K562 (cell line): ENCODE measurements around the gene CAPRIN1. TPM values are rescaled to one million over a fixed set of nuclear protein-coding genes. Genes with fewer than 3 reads are reported as not detected.

Experiments used
- ATAC-seq: fragments of 200-7000 bp; cut with Tn5 transposase; 3 replicates; pipeline ENCODE4 v1.9.1; 2020; ENCODE audit warnings: moderate library complexity
- BruUV-seq: library from RNA; stranded (reverse); fragments of 400-500 nt; replicated peaks from 2 replicates; lab custom pipeline; 2021; lab: Mats Ljungman, UMichigan
- CTCF ChIA-PET: fragments of 300-600 bp; formaldehyde crosslinking; extraction: SDS; loops from one replicate; lab custom pipeline; 2021; ENCODE audit warnings: low intra/inter-chr PET ratio; lab: Yijun Ruan, JAX
- POLR2A ChIA-PET: fragments of 300-600, 350-650 bp; sonication (Branson Sonifier 250); formaldehyde crosslinking; extraction: SDS; loops from one replicate; lab custom pipeline; 2021; ENCODE audit warnings: antibody characterized with exemption, inconsistent platforms; lab: Yijun Ruan, JAX
- DNase-seq, 4 experiments: peaks; one replicate each; pipeline versions ENCODE4 v3.0.0 to v3.0.0-alpha.2; 2011 to 2018; ENCODE audit warnings: low spot score in 3 of 4, mixed read lengths in 3 of 4; ENCODE audit errors: extremely low read depth in 1 of 4
- FAIRE-seq: peaks from 2 replicates; lab custom pipeline; 2011; peaks lifted over from hg19 to GRCh38; lab: Jason Lieb, UNC
- H2AFZ ChIP-seq: 2 replicates; pipeline ENCODE4 v1.6.0; 2011; ENCODE audit warnings: low read depth, low read length, control low read depth, inconsistent platforms
- H3K27ac ChIP-seq: fragments of 200-600 bp; 3 replicates; pipeline ENCODE4 v1.8.0; 2011; ENCODE audit warnings: low read depth, mild to moderate bottlenecking, control low read depth, inconsistent platforms, low read length, moderate library complexity, mixed read lengths; ENCODE audit errors: extremely low read depth
- H3K27me3 ChIP-seq, 2 experiments: fragments of 300-600 bp in 1 of 2; 2 replicates in 1 of 2; 3 replicates in 1 of 2; pipeline versions ENCODE4 v1.6.0 to v1.8.0; 2011; ENCODE audit warnings: inconsistent platforms in 2 of 2, low read length in 2 of 2, mild to moderate bottlenecking in 1 of 2, mixed read lengths in 1 of 2, moderate library complexity in 1 of 2; ENCODE audit not compliant: control insufficient read depth in 2 of 2, insufficient read depth in 2 of 2
- H3K36me3 ChIP-seq: fragments of 300-600 bp; 3 replicates; pipeline ENCODE4 v1.8.0; 2011; ENCODE audit warnings: mild to moderate bottlenecking, low read length, inconsistent platforms; ENCODE audit not compliant: control insufficient read depth, insufficient read depth
- H3K4me1 ChIP-seq, 2 experiments: fragments of 200-600 bp in 1 of 2; replicated peaks in 1 of 2; 2 replicates in 1 of 2; 3 replicates in 1 of 2; pipeline versions ENCODE4 v1.5.1 to v1.8.0; 2011; ENCODE audit warnings: inconsistent platforms in 2 of 2, low read length in 2 of 2, mild to moderate bottlenecking in 1 of 2, mixed read lengths in 1 of 2, moderate library complexity in 1 of 2; ENCODE audit not compliant: control insufficient read depth in 2 of 2, insufficient read depth in 2 of 2
- H3K4me2 ChIP-seq: 2 replicates; pipeline ENCODE4 v1.6.1; 2011; ENCODE audit warnings: low read length, control low read depth, inconsistent platforms, mixed read lengths; ENCODE audit not compliant: insufficient read depth
- H3K4me3 ChIP-seq: fragments of 200-600 bp; sonication (generic), shearing (Covaris generic); 2 replicates; pipeline ENCODE4 v1.5.1; 2016; ENCODE audit warnings: control low read depth, inconsistent platforms
- H3K79me2 ChIP-seq: fragments of 200-600 bp; 3 replicates; pipeline ENCODE4 v1.8.0; 2011; ENCODE audit warnings: low read length, inconsistent platforms; ENCODE audit not compliant: control insufficient read depth, insufficient read depth
- H3K9ac ChIP-seq, 2 experiments: 2 replicates each; pipeline versions ENCODE4 v1.6.0 to v1.6.1; 2011; ENCODE audit warnings: low read depth in 2 of 2, low read length in 2 of 2, control low read depth in 1 of 2, inconsistent platforms in 1 of 2, mild to moderate bottlenecking in 1 of 2, mixed read lengths in 1 of 2; ENCODE audit not compliant: insufficient read depth in 1 of 2
- H3K9me1 ChIP-seq: one replicate; pipeline ENCODE4 v1.6.0; 2011; ENCODE audit warnings: inconsistent platforms, mild to moderate bottlenecking, low read length, moderate library complexity; ENCODE audit not compliant: control insufficient read depth, insufficient read depth
- H3K9me3 ChIP-seq: replicated peaks from 2 replicates; pipeline ENCODE4 v1.5.1; 2011; ENCODE audit warnings: low read depth, low read length, inconsistent platforms; ENCODE audit not compliant: control insufficient read depth, insufficient read depth
- H4K20me1 ChIP-seq: replicated peaks from 2 replicates; pipeline ENCODE4 v1.6.1; 2011; ENCODE audit warnings: low read length, inconsistent platforms, mixed read lengths; ENCODE audit not compliant: control insufficient read depth, insufficient read depth
- BACH1 ChIP-seq: fragments of 200-800 bp; sonication (Bioruptor generic); IDR thresholded peaks from 2 replicates; pipeline ENCODE4 v1.6.1; 2016; ENCODE audit warnings: missing genetic modification characterization, missing compliant biosample characterization
- HNRNPH1 ChIP-seq: fragments of 200-400 bp; formaldehyde crosslinking; optimal IDR thresholded peaks from 2 replicates; pipeline ENCODE3; 2017; ENCODE audit warnings: low read depth, mild to moderate bottlenecking, low read length, moderate library complexity
- KAT2B ChIP-seq: IDR thresholded peaks from one replicate; pipeline ENCODE4 v1.6.1; 2012; ENCODE audit warnings: low read depth, mild to moderate bottlenecking, control low read depth, inconsistent platforms, low read length, moderate library complexity
- SMARCB1 ChIP-seq: IDR thresholded peaks from 2 replicates; pipeline ENCODE4 v1.6.1; 2011; ENCODE audit warnings: improper control_type of control experiment, low read depth; ENCODE audit not compliant: insufficient read length
- SNRNP70 ChIP-seq: fragments of 200-400 bp; formaldehyde crosslinking; optimal IDR thresholded peaks from 2 replicates; pipeline ENCODE3; 2017; ENCODE audit warnings: low read depth, low read length
- STAT5A ChIP-seq: IDR thresholded peaks from 2 replicates; pipeline ENCODE4 v1.6.1; 2012; ENCODE audit warnings: low read length, inconsistent platforms, borderline replicate concordance
- TCF7L2 ChIP-seq: fragments of 150-350 bp; IDR thresholded peaks from 2 replicates; pipeline ENCODE4 v1.6.1; 2016; ENCODE audit warnings: low read depth, mild to moderate bottlenecking, low read length, moderate library complexity
- U2AF2 ChIP-seq: fragments of 200-400 bp; formaldehyde crosslinking; optimal IDR thresholded peaks from 2 replicates; pipeline ENCODE3; 2017; ENCODE audit warnings: low read depth, mild to moderate bottlenecking, low read length
- ZBTB7A ChIP-seq: IDR thresholded peaks from 2 replicates; pipeline ENCODE4 v1.6.1; 2011; ENCODE audit warnings: low read depth, mild to moderate bottlenecking, low read length, moderate library complexity, borderline replicate concordance; ENCODE audit not compliant: control insufficient read depth
- ZNF23 ChIP-seq: fragments of 250-450 bp; sonication (Bioruptor Pico); IDR thresholded peaks from 2 replicates; pipeline ENCODE4 v1.4.0; 2020; ENCODE audit warnings: mild to moderate bottlenecking
- ZNF518B ChIP-seq: fragments of 250-450 bp; sonication (Bioruptor Pico); IDR thresholded peaks from 2 replicates; pipeline ENCODE4 v1.5.0; 2021; ENCODE audit warnings: mild to moderate bottlenecking, moderate library complexity
- ZNF668 ChIP-seq: fragments of 250-450 bp; sonication (Bioruptor Pico); IDR thresholded peaks from 2 replicates; pipeline ENCODE4 v1.8.0; 2022; ENCODE audit warnings: mild to moderate bottlenecking, inconsistent platforms
- WGBS: fragments of 100-300 bp; shearing (Covaris generic); methylation state at CpG from one replicate; pipeline ENCODE4 v1.1.6; 2016; ENCODE audit warnings: low coverage, mixed read lengths; ENCODE audit not compliant: insufficient coverage; ENCODE audit errors: missing lambda C conversion rate; 5-methylcytosine and 5-hydroxymethylcytosine counted together
- in situ Hi-C: fragments of 300-500 bp; cut with MboI; formaldehyde crosslinking; loops from 4 replicates; pipeline ENCODE4 v1.15.0; 2018; ENCODE audit warnings: inconsistent platforms, mixed read lengths
- intact Hi-C: fragments of 100-400 bp; cut with micrococcal nuclease; formaldehyde crosslinking; loops from 2 replicates; pipeline ENCODE4 v1.14.2; 2022
- polyA plus RNA-seq, 8 experiments: library from polyadenylated mRNA; depleted of rRNA in 4 of 8; stranded (reverse) in 5 of 8; unstranded in 3 of 8; fragments of >200 nt; fragmentation: Nextera tagmentation in 2 of 8; fragmentation: Illumina TruSeq in 1 of 8; extraction: Ambion mirVana in 2 of 8; extraction: Trizol in 1 of 8; gene quantifications; 2 replicates each; pipeline versions ENCODE4 v1.2.1 to v1.2.3, GENCODE V29; 2011 to 2014; ENCODE audit warnings: inconsistent platforms in 1 of 8, missing spikeins in 1 of 8
- total RNA-seq, 7 experiments: library from RNA; depleted of rRNA in 6 of 7; stranded (reverse); fragments of >200 nt in 6 of 7; fragmentation: Illumina TruSeq in 2 of 7; extraction: Trizol in 2 of 7; gene quantifications; 2 replicates each; pipeline versions ENCODE4 v1.2.1 to v1.2.3, GENCODE V29; 2011 to 2021; ENCODE audit warnings: low replicate concordance in 1 of 7

Gene CAPRIN1
- total and polyA plus RNA-seq, 9 of the 15 experiments (the other 6 are each of a cell fraction or from before 2014, with no cell fraction given): 49.6 to 271 (median 244) TPM

- H3K36me3 ChIP-seq: peaks cover 99% of the 10 kb centered on the region
- no peak for FAIRE-seq
- H3K4me3 ChIP-seq: no peak overlapping the region
- CTCF ChIA-PET: no interaction called here
- H3K9ac ChIP-seq: no peak overlapping the region; a peak in 1 of 4 replicates
- no peak for ATAC-seq
- POLR2A ChIA-PET: no interaction called here
- WGBS: 90% methylated on average over 7 of the region's 7 CpGs
- no TSS peak for BruUV-seq
- no peak overlapping the region for H2AFZ ChIP-seq
- H4K20me1 ChIP-seq: no peaks in the 10 kb centered on the region
- DNase-seq: no peak
- TF ChIP-seq KAT2B (no peak), SMARCB1 (no peak), SNRNP70 (no peak), BACH1 (no peak), ZNF518B (CRISPR knock-in tag) (no peak), U2AF2 (no peak), ZNF668 (CRISPR knock-in tag) (no peak), TCF7L2 (no peak), STAT5A (no peak), HNRNPH1 (no peak), ZBTB7A (no peak), ZNF23 (CRISPR knock-in tag) (no peak)
- TF ChIP-seq, all 486 proteins: peak for 0
- intact Hi-C loops (no loop called here), in situ Hi-C loops (no loop called here)
- Histone ChIP-seq H3K9me1 (peaks cover 2% of the 10 kb centered on the region), H3K79me2 (no peaks in the 10 kb centered on the region), H3K4me1 (no peaks in the 10 kb centered on the region), H3K27me3 (no peaks in the 10 kb centered on the region), H3K9me3 (no peaks in the 10 kb centered on the region), H3K27ac (no peak overlapping the region), H3K4me2 (no peak overlapping the region)
Observed at GRCh38 chr11:34139346-34139745, 87.8 kb downstream of the CAPRIN1 start.
